T-helper 1 cell treated with Interleukin-12 subunit alpha and Interleukin-12 subunit beta and Interleukin-4 antibody, amounts not matched to agents 30 ng/mL and 1 ng/mL, for 36 hours (primary cell): ENCODE data around the gene PROSER3. TPM values are rescaled to one million over a fixed set of nuclear protein-coding genes. Genes with fewer than 3 reads are reported as not detected.

Source experiments
- intact Hi-C: fragments of 100-400 bp; cut with micrococcal nuclease; formaldehyde crosslinking; loops from one replicate; pipeline ENCODE4 v1.15.1; 2024
- total RNA-seq: library from RNA; stranded (reverse); gene quantifications from 2 replicates; pipeline ENCODE4 v1.2.3, GENCODE V29; 2022

Gene PROSER3
- total RNA-seq, 1 donor from 2014 or later: 51.4 TPM

DNA sequence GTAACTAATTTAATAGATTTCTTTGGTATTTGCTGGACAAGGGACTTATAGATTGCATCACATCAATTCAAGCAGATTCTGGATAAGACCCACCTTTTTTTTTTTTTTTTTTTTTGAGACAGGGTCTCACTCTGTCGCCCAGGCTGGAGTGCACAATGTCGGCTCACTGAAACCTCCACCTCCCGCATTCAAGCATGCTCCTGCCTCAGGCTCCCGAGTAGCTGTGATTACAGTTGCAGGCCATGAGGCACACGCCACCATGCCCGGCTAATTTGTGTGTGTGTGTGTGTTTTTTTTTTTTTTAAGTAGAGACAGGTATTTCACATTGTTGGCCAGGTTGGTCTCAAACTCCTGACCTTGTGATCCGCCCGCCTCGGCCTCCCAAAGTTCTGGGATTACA lies 58.9 kb downstream of the PROSER3 start:
- intact Hi-C loops: no loop called here

DNA sequence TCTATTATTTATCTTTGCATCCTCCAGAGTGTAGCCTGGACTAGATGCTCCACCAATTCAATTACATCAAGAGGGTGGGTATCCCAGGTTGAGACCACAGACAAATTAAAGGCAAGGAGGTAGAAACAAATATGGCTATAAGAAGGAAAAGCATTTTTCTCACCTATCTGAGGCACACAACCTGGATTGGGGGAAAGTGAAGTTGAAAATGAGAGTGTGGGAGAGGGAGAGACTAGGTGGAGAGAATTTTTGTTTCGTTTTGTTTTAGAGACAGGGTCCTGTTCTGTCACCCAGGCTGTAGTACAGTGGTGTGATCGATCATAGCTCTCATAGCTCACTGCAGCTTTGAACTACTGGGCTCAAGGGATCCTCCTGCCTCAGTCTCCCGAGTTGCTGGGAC lies 60.5 kb downstream of the PROSER3 start:
- intact Hi-C loops: no loop called here

Other genes with a start within 250 kb of the PROSER3 start
- not detected in 2 replicates for gene DMKN, start 244.5 kb upstream of the PROSER3 start, total RNA-seq
- not detected in 2 replicates for gene SBSN, start 229.9 kb upstream of the PROSER3 start, total RNA-seq
- gene GAPDHS, start 224.7 kb upstream of the PROSER3 start, total RNA-seq: not detected in 2 replicates
- 55.0 and 60.2 TPM in 2 replicates for gene TMEM147, start 212.6 kb upstream of the PROSER3 start, total RNA-seq
- not detected in 2 replicates for gene ATP4A, start 194.5 kb upstream of the PROSER3 start, total RNA-seq
- not detected in 2 replicates for gene PMIS2, start 172.0 kb upstream of the PROSER3 start, total RNA-seq
- gene HAUS5, start 145.4 kb upstream of the PROSER3 start, total RNA-seq: 39.7 and 41.3 TPM in 2 replicates
- 112 and 114 TPM in 2 replicates for gene RBM42, start 129.1 kb upstream of the PROSER3 start, total RNA-seq
- 0.59 TPM in 1 of 2 replicates, not detected in the other for gene ETV2, start 116.4 kb upstream of the PROSER3 start, total RNA-seq
- gene COX6B1, start 109.9 kb upstream of the PROSER3 start, total RNA-seq: 450 and 452 TPM in 2 replicates
- gene UPK1A, start 91.7 kb upstream of the PROSER3 start, total RNA-seq: 0.27 and 0.56 TPM in 2 replicates
- 54.9 and 59.2 TPM in 2 replicates for gene ZBTB32, start 53.6 kb upstream of the PROSER3 start, total RNA-seq
- gene KMT2B, start 40.2 kb upstream of the PROSER3 start, total RNA-seq: 64.0 and 72.8 TPM in 2 replicates
- gene IGFLR1, start 15.7 kb upstream of the PROSER3 start, total RNA-seq: 88.5 and 88.8 TPM in 2 replicates
- 33.7 and 35.2 TPM in 2 replicates for gene U2AF1L4, start 12.8 kb upstream of the PROSER3 start, total RNA-seq
- 55.7 and 63.1 TPM in 2 replicates for gene PSENEN, start 12.5 kb upstream of the PROSER3 start, total RNA-seq
- 15.0 and 15.5 TPM in 2 replicates for gene LIN37, start 9.6 kb upstream of the PROSER3 start, total RNA-seq
- not detected in 2 replicates for gene HSPB6, start 1.1 kb upstream of the PROSER3 start, total RNA-seq
- 43.7 and 55.9 TPM in 2 replicates for gene ARHGAP33, start 17.4 kb downstream of the PROSER3 start, total RNA-seq
- gene PRODH2, start 54.7 kb downstream of the PROSER3 start, total RNA-seq: not detected in 2 replicates
- not detected in 2 replicates for gene NPHS1, start 94.3 kb downstream of the PROSER3 start, total RNA-seq
- 3.0 and 3.3 TPM in 2 replicates for gene KIRREL2, start 98.7 kb downstream of the PROSER3 start, total RNA-seq
- 1.7 and 3.6 TPM in 2 replicates for gene APLP1, start 110.4 kb downstream of the PROSER3 start, total RNA-seq
- 54.0 and 63.1 TPM in 2 replicates for gene NFKBID, start 142.4 kb downstream of the PROSER3 start, total RNA-seq
- 101 and 108 TPM in 2 replicates for gene HCST, start 144.4 kb downstream of the PROSER3 start, total RNA-seq
- not detected in 2 replicates for gene TYROBP, start 150.1 kb downstream of the PROSER3 start, total RNA-seq
- 13.1 and 14.7 TPM in 2 replicates for gene LRFN3, start 178.2 kb downstream of the PROSER3 start, total RNA-seq
- gene SDHAF1, start 237.0 kb downstream of the PROSER3 start, total RNA-seq: 16.8 and 17.4 TPM in 2 replicates